Putamen (tissue), 1 donor: ENCODE data around the gene NBPF3.

ENCODE experiments used
- DNase-seq: peaks from one replicate; pipeline ENCODE4 v3.0.0-alpha.2; 2016; ENCODE audit warnings: low spot score

The NBPF3 gene

DNA sequence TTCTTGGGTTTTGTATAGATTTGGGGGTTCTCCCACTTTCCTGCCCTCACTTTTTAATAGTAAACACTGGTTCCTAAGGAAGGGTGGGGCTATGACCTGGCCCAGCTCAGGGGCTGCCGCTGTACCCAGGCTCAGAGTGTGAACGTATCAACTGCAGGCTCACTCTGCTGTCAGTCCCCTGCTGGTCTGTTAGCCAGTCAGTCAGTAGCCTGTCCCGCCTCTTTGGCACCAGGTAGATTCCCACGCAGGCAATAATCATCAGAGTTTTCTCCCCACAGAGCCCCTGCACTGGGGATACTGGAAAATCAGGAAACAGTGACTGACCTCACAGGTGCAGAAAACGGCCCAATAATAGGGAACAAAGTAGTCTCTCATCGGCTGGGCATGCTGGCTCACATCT is 54.3 kb downstream of the NBPF3 start:
- DNase-seq = no peak

- no peak for DNase-seq
Observed at GRCh38 chr1:21495225-21495820, 55.4 kb downstream of the NBPF3 start.

- no peak for DNase-seq
Observed at GRCh38 chr1:21496063-21496462, 56.1 kb downstream of the NBPF3 start.

DNA sequence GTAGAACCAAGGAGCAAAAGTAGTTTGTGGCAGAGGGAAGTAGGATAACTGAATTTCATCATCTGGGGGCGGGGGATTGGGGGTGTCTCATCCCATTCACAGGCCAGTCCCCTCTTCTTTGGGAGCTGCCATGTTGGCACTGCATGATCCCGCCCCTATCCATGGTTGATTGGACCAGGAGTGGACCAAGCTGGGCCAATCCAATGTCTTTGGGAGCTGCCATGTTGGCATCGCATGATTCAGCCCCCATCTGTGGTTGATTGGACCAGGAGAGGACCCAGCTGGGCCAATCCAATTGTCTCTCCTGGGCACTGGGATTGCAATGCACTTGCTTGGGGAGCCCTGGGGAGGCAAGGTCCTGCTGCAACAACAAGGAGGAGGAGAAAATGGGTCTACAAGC is 56.9 kb downstream of the NBPF3 start:
- no peak for DNase-seq

- no peak for DNase-seq
Observed at GRCh38 chr1:21497466-21498061, 57.6 kb downstream of the NBPF3 start.

GRCh38 chr1:21499283-21499950 is 59.5 kb downstream of the NBPF3 start:
- no peak for DNase-seq

DNA sequence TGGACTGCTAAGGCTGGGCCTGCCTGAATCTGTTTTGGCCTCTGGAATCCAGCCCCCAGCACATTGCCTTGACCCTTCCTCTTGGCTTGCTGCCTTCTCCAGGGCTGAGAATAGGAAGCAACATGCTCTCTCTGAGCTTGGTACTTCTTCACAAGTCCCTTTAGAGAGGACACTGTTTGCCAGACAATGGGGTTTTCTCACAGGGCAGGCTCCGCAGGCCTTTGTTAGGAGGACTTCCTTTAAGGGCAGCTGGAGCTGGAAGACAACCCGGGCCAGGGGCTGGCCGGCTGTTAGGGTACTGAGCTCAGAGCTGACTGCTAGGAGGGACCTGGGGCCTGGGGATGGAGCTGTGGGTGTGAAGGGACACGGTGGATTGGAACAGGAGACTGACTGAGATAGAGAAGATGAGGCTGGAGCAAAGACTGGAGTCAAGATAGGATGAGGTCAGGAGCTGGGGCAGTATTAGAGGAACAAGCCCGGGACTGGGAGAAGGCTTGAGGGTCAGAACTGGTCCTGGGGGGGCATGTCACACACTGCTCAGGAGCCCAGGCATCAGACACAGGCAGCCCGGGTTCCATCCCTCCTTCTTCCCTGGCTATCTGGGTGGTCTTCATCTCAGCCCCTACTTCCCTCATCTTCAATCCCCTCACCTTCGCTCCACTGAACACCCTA is 63.9 kb downstream of the NBPF3 start:
- no peak for DNase-seq

DNA sequence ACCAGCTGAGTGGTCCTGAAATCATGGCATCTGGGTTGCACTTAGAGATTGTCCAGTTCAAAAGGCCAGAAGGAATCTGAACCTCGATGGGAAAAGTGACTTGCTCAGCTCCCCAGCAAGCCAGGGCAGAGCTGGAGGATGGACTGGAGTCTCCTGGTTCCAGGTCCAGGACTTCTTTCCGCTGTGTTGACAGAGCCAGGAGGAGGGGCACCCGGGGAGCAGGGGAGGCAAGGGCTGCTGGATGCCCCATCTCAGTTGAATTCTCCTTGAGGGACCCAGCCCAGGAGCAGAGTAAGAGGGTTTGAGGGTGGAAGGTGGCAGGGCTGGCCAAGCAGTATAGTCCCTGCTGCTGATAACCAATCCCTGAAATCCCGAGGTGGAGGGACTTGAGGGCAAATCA is 66.9 kb downstream of the NBPF3 start:
- no peak for DNase-seq

- DNase-seq = no peak
Observed at GRCh38 chr1:21507511-21508270, 67.8 kb downstream of the NBPF3 start.

DNA sequence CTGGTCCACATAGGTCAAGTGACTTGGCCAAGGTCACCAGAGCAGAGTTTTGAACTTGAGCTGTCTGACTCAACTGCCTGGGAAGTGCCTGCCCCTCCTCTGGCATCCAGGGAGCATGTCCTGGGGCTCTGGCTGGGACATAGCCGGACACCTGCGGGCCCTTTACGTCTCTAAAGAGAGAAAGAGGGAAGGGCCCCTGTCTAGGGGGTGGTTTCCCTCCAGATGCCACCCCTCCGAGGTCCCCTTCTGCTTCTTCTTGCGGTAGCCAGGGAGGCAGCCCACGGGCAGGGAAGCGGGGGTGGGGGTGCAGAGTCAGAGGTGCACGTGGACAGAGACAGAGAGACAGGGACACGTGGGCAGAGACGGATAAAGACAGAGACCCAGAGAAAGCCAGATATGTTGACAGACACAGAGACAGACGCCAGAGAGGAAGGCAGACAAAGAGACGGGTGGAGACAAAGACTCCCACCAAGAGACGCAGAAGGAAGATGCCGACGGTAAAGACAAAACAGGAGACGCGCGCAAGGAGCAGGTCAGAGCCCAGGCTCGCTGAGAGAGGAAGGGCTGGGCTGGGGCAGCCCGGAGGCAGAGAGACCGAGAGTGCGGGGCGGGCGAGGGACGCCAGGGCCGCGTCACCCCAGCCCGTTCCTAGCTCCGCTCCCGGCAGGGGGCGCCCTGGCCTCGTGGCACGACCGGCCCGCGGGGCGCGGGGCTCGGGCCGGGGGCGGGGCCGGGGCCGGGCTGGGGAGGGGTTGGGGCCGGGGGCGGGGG is 68.8 kb downstream of the NBPF3 start:
- no peak for DNase-seq

DNA sequence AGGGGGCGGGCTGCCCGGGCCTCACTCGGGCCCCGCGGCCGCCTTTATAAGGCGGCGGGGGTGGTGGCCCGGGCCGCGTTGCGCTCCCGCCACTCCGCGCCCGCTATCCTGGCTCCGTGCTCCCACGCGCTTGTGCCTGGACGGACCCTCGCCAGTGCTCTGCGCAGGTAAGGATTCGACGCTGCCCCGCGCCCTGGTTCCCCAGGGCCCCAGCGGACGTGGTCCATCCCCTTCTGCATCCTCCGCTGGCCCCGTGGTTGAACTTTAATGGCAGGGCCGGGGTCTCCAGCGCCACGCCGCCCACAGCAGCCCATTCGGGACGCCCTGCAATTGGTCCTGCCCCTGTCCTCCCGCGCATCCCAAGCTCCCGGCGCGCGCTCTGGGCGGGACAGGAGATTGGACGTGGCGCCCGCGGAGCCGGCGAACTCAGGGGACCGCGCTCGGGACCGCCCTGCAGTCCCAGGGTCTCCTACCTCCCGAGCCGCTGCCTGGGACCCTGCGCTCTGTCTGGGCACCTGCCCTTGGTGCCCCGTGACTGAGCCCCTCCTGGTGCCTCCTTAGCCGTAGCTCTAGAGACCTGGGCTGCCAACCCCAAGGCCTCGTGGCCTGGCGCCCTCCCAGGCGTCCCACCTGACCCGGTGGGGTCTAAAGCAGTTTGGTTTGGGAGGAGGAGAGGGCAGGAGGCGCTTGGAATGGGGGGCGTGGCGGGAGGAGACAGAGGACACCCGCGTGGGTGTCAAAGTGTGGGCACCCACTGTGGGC is 69.6 kb downstream of the NBPF3 start, which contains the start of gene ALPL:
TSS of gene ALPL (plus strand) at position 73 of the 762 bp plus-strand sequence. CDS start 44,659 bp downstream, outside the sequence.
- DNase-seq = no peak

DNA sequence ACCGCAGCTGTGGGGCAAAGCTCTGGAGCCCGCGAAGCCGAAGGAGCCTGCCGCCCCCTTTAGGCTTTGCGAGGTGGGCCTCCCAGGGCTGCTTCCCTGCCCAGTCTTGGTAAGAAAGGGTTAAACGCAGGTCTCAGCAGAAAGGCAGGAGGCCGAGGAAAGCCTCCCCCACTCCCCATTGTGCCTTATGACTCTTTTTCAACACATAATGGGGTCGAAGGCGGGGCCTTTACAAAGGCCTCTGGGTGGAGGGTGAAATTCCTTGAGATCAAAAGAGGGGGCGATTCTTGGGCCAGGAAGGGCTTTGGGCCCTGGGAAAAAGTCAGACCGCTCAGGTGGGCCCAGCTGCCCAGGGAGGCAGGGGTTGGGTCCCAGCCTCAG is 70.2 kb downstream of the NBPF3 start:
- DNase-seq = no peak

GRCh38 chr1:21510885-21511578 is 71.1 kb downstream of the NBPF3 start:
- DNase-seq = no peak

- DNase-seq = no peak
Observed at GRCh38 chr1:21511579-21512522, 71.9 kb downstream of the NBPF3 start.

DNA sequence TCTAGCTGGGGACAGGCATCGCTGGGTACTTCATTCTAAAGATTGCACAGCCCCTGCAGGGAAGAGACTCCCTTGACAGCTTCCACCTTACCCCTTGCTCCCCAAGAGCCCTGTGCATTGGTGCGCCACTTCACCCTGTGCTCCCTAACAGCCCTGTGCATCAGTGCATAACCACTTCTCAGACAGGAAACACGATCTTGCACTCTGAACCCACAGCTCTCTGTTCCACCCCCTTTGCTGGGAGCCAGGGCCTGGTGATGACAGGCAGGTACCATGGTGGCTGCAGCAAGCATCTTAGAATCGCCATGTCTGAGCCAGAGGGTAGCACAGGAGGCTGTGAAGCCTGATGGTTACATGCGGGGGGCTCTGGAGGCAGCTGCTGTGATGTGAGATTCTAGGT is 74.3 kb downstream of the NBPF3 start:
- DNase-seq = no peak

- DNase-seq = no peak
Observed at GRCh38 chr1:21517161-21517589, 77.2 kb downstream of the NBPF3 start.

- no peak for DNase-seq
Observed at GRCh38 chr1:21517660-21518480, 77.9 kb downstream of the NBPF3 start.
